K562 (cell line): ENCODE measurements around the gene RASGEF1C. TPM values are rescaled to one million over a fixed set of nuclear protein-coding genes. Genes with fewer than 3 reads are reported as not detected.

Experiments used
- ADNP ChIP-seq: fragments of 200-800 bp; sonication (Bioruptor generic); IDR thresholded peaks from 2 replicates; pipeline ENCODE4 v1.6.1; 2016; ENCODE audit warnings: missing genetic modification characterization, missing compliant biosample characterization
- BRCA1 ChIP-seq, 2 experiments: fragments of 450-650 bp in 1 of 2; sonication (generic) in 1 of 2; formaldehyde crosslinking in 1 of 2; IDR thresholded peaks; 2 replicates each; pipeline versions ENCODE4 v1.5.0 to v1.6.1; 2017 to 2020; ENCODE audit warnings: mild to moderate bottlenecking in 1 of 2, missing genetic modification reagents in 1 of 2
- CBX5 ChIP-seq: IDR thresholded peaks from 2 replicates; pipeline ENCODE4 v1.6.1; 2014; ENCODE audit warnings: low read depth, borderline replicate concordance
- DDX20 ChIP-seq: fragments of 450-650 bp; IDR thresholded peaks from 2 replicates; pipeline ENCODE4 v1.6.1; 2016; ENCODE audit warnings: missing genetic modification characterization, low read depth, mild to moderate bottlenecking, missing compliant biosample characterization, moderate library complexity
- ETV6 ChIP-seq, 3 experiments: fragments of 150-350 bp in 1 of 3; sonication (generic) in 1 of 3; formaldehyde crosslinking in 1 of 3; IDR thresholded peaks; 2 replicates each; pipeline versions ENCODE4 v1.6.1 to v1.8.0; 2014 to 2022; ENCODE audit warnings: borderline replicate concordance in 2 of 3, low read depth in 2 of 3, antibody characterized with exemption in 1 of 3, low read length in 1 of 3, mild to moderate bottlenecking in 1 of 3, missing genetic modification reagents in 1 of 3
- FOXP1 ChIP-seq: sonication (generic); formaldehyde crosslinking; IDR thresholded peaks from 2 replicates; pipeline ENCODE4 v1.8.0; 2022; ENCODE audit warnings: mild to moderate bottlenecking, missing genetic modification reagents
- HMG20B ChIP-seq: fragments of 250-450 bp; sonication (Bioruptor Pico); IDR thresholded peaks from 2 replicates; pipeline ENCODE4 v1.5.0; 2021; ENCODE audit warnings: mild to moderate bottlenecking
- KDM2B ChIP-seq: fragments of 250-450 bp; sonication (Bioruptor Pico); IDR thresholded peaks from 2 replicates; pipeline ENCODE4 v1.8.0; 2021; ENCODE audit warnings: mild to moderate bottlenecking, moderate library complexity
- MAFK ChIP-seq: IDR thresholded peaks from 2 replicates; pipeline ENCODE4 v1.6.1; 2011; ENCODE audit warnings: low read length, improper control_type of control experiment
- MECOM ChIP-seq: fragments of 250-450 bp; sonication (Bioruptor Pico); IDR thresholded peaks from 2 replicates; pipeline ENCODE4 v1.8.0; 2022; ENCODE audit warnings: inconsistent platforms
- NCOA6 ChIP-seq: fragments of 450-650 bp; IDR thresholded peaks from 2 replicates; pipeline ENCODE4 v1.6.1; 2017; ENCODE audit warnings: mild to moderate bottlenecking
- NEUROD1 ChIP-seq: fragments of 150-350 bp; IDR thresholded peaks from 2 replicates; pipeline ENCODE4 v1.6.1; 2014; ENCODE audit warnings: borderline replicate concordance, low read length, low read depth; ENCODE audit not compliant: partially characterized antibody
- PRPF4 ChIP-seq: fragments of 200-400 bp; formaldehyde crosslinking; IDR thresholded peaks from one replicate; pipeline ENCODE4 v1.6.1; 2017; ENCODE audit warnings: low read length, low read depth, mild to moderate bottlenecking; ENCODE audit not compliant: insufficient read depth, poor library complexity, severe bottlenecking
- RAD51 ChIP-seq: fragments of 450-650 bp; IDR thresholded peaks from 2 replicates; pipeline ENCODE4 v1.7.1; 2016; ENCODE audit warnings: low read depth, mild to moderate bottlenecking, borderline replicate concordance
- RBM17 ChIP-seq: fragments of 200-400 bp; formaldehyde crosslinking; IDR thresholded peaks from 2 replicates; pipeline ENCODE4 v1.6.1; 2017; ENCODE audit warnings: low read depth, mild to moderate bottlenecking, low read length, borderline replicate concordance
- RCOR1 ChIP-seq, 2 experiments: IDR thresholded peaks; 2 replicates each; pipeline ENCODE4 v1.6.1; 2012; ENCODE audit warnings: low read depth in 2 of 2, low read length in 2 of 2, borderline replicate concordance in 1 of 2, improper control_type of control experiment in 1 of 2
- SIN3B ChIP-seq: fragments of 450-650 bp; IDR thresholded peaks from 2 replicates; pipeline ENCODE4 v1.6.1; 2017; ENCODE audit warnings: low read depth, mild to moderate bottlenecking, moderate library complexity
- SMARCA4 ChIP-seq: fragments of 450-650 bp; IDR thresholded peaks from 2 replicates; pipeline ENCODE4 v1.6.1; 2016
- STAT5B ChIP-seq: fragments of 250-450 bp; sonication (Bioruptor Pico); IDR thresholded peaks from 2 replicates; pipeline ENCODE4 v1.8.0; 2021; ENCODE audit warnings: mild to moderate bottlenecking, inconsistent platforms
- XRCC5 ChIP-seq: fragments of 200-400 bp; formaldehyde crosslinking; IDR thresholded peaks from 2 replicates; pipeline ENCODE4 v1.6.1; 2017; ENCODE audit warnings: low read depth, mild to moderate bottlenecking, low read length
- ZC3H11A ChIP-seq: IDR thresholded peaks from 2 replicates; pipeline ENCODE4 v1.6.1; 2012; ENCODE audit warnings: low read depth, low read length, improper control_type of control experiment
- ZNF174 ChIP-seq: fragments of 250-450 bp; sonication (Bioruptor Pico); IDR thresholded peaks from 2 replicates; pipeline ENCODE4 v1.4.0; 2020; ENCODE audit warnings: mild to moderate bottlenecking
- ZNF431 ChIP-seq: sonication (generic); formaldehyde crosslinking; IDR thresholded peaks from 2 replicates; pipeline ENCODE4 v1.8.0; 2022; ENCODE audit warnings: mild to moderate bottlenecking, missing genetic modification reagents
- ZNF436 ChIP-seq: fragments of 250-450, 450-650 bp; sonication (Bioruptor Pico); formaldehyde crosslinking; IDR thresholded peaks from 2 replicates; pipeline ENCODE4 v1.7.0; 2020; ENCODE audit warnings: mild to moderate bottlenecking
- ZNF79 ChIP-seq: fragments of 250-450 bp; sonication (Bioruptor Pico); IDR thresholded peaks from 2 replicates; pipeline ENCODE4 v1.4.0; 2020; ENCODE audit warnings: low read depth, mild to moderate bottlenecking, moderate library complexity
- polyA plus RNA-seq, 8 experiments: library from polyadenylated mRNA; depleted of rRNA in 4 of 8; stranded (reverse) in 5 of 8; unstranded in 3 of 8; fragments of >200 nt; fragmentation: Nextera tagmentation in 2 of 8; fragmentation: Illumina TruSeq in 1 of 8; extraction: Ambion mirVana in 2 of 8; extraction: Trizol in 1 of 8; gene quantifications; 2 replicates each; pipeline versions ENCODE4 v1.2.1 to v1.2.3, GENCODE V29; 2011 to 2014; ENCODE audit warnings: inconsistent platforms in 1 of 8, missing spikeins in 1 of 8
- total RNA-seq, 7 experiments: library from RNA; depleted of rRNA in 6 of 7; stranded (reverse); fragments of >200 nt in 6 of 7; fragmentation: Illumina TruSeq in 2 of 7; extraction: Trizol in 2 of 7; gene quantifications; 2 replicates each; pipeline versions ENCODE4 v1.2.1 to v1.2.3, GENCODE V29; 2011 to 2021; ENCODE audit warnings: low replicate concordance in 1 of 7
- TF ChIP-seq, protein P1 (sequence below): sonication (generic); formaldehyde crosslinking; IDR thresholded peaks from 2 replicates; pipeline ENCODE4 v1.8.0; 2022; ENCODE audit warnings: mild to moderate bottlenecking, missing genetic modification reagents
- TF ChIP-seq, protein P2 (sequence below): sonication (generic); formaldehyde crosslinking; IDR thresholded peaks from 2 replicates; pipeline ENCODE4 v1.8.0; 2022; ENCODE audit warnings: mild to moderate bottlenecking, missing genetic modification reagents, borderline replicate concordance

Gene RASGEF1C
- total and polyA plus RNA-seq, 9 of the 15 experiments (the other 6 are each of a cell fraction or from before 2014, with no cell fraction given): 0.04 to 1.1 (median 0.21) TPM; not detected in 4

DNA sequence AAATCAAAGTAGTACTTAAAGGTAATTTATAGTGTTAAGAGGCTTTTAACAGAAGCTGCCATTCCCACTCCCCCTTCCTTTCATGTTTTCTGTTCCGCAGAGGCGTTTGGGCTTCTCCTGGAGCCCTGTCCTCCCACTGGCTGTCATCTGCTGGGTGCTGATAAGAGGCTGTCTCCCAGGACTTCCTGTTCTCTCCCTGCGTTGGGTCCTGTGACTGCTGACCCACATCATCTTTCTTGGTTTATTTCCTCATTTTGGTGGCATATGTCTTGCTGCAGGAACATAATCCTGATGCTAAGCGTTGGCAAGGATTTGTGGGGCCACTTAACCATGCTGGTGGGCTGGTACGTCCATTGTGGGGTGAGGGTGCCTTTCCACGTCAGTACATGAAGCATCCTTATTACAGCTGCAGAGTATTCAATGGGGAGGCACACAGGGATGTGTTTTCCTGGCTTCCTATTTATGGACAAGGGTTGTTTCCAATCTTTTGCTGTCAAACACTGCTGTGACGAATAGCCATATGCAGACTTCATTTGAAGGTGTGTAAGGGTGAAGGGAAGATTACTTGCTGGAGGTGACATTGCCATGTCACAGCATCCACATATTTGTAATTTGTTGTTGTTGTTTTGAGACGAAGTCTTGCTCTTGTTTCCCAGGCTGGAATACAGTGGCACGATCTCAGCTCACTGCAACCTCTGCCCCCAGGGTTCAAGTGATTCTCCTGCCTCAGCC, 115.2 kb downstream of the RASGEF1C start (continued):
- TF ChIP-seq XRCC5 (peak; percentile 65), FOXP1 (CRISPR knock-in tag) (no peak), SMARCA4 (peak; percentile 100), ADNP (tag) (no peak; the same call in 1 of the 2 replicates), DDX20 (tag) (peak; percentile 74), ETV6 (IDR thresholded peaks at IDR 0.05; ENCODE audit: borderline replicate concordance in 1 of 2, low read depth in 2 of 2, low read length in 1 of 2) (peak; percentile 91 to 96; a peak in 3 of 4 replicates), ETV6 (CRISPR knock-in tag; IDR thresholded peaks at IDR 0.05; ENCODE audit: borderline replicate concordance) (no peak), RCOR1 (IDR thresholded peaks at IDR 0.05; ENCODE audit: borderline replicate concordance in 1 of 2, low read depth in 2 of 2, low read length in 2 of 2) (peak; percentile 96 to 99; a peak in 3 of 4 replicates), RBM17 (no peak), STAT5B (CRISPR knock-in tag) (no peak), ZNF436 (CRISPR knock-in tag) (no peak), NCOA6 (peak; percentile 56; the same call in 1 of the 2 replicates), SIN3B (no peak), HMG20B (CRISPR knock-in tag) (0 out of 2 replicates have a peak, but pooled peaks have one; percentile 42), CBX5 (no peak), BRCA1 (IDR thresholded peaks at IDR 0.05) (no peak), BRCA1 (CRISPR knock-in tag; IDR thresholded peaks at IDR 0.05) (no peak), PRPF4 (no peak), MAFK (no peak), KDM2B (CRISPR knock-in tag) (no peak), RAD51 (peak; percentile 29; the same call in 1 of the 2 replicates), MECOM (CRISPR knock-in tag) (peak; percentile 65; the same call in 1 of the 2 replicates), ZNF431 (CRISPR knock-in tag) (no peak), ZNF79 (CRISPR knock-in tag) (no peak), ZC3H11A (0 out of 2 replicates have a peak, but pooled peaks have one; percentile 56), NEUROD1 (peak; percentile 95), ZNF174 (no peak)
- TF ChIP-seq, protein P1, sequence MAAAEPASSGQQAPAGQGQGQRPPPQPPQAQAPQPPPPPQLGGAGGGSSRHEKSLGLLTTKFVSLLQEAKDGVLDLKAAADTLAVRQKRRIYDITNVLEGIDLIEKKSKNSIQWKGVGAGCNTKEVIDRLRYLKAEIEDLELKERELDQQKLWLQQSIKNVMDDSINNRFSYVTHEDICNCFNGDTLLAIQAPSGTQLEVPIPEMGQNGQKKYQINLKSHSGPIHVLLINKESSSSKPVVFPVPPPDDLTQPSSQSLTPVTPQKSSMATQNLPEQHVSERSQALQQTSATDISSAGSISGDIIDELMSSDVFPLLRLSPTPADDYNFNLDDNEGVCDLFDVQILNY: no peak
- TF ChIP-seq, protein P2, sequence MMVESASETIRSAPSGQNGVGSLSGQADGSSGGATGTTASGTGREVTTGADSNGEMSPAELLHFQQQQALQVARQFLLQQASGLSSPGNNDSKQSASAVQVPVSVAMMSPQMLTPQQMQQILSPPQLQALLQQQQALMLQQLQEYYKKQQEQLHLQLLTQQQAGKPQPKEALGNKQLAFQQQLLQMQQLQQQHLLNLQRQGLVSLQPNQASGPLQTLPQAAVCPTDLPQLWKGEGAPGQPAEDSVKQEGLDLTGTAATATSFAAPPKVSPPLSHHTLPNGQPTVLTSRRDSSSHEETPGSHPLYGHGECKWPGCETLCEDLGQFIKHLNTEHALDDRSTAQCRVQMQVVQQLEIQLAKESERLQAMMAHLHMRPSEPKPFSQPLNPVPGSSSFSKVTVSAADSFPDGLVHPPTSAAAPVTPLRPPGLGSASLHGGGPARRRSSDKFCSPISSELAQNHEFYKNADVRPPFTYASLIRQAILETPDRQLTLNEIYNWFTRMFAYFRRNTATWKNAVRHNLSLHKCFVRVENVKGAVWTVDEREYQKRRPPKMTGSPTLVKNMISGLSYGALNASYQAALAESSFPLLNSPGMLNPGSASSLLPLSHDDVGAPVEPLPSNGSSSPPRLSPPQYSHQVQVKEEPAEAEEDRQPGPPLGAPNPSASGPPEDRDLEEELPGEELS: no peak
